SHP77 (cell line): ENCODE results near the gene TLE1.
"Not testable (repeated sequence)": the region's sequence is repeated elsewhere in the genome, so short reads cannot be mapped to it uniquely, and the experiment has no call there.

Experiments used
- DNase-seq, 2 experiments: peaks; one replicate each; lab custom pipeline; 2025; lab: John Stamatoyannopoulos, UW

Gene TLE1

GRCh38 chr9:81599837-81600236 is 89.5 kb downstream of the TLE1 start:
- no peak for DNase-seq

- no peak for DNase-seq
These were observed 90.5 kb downstream of the TLE1 start for GRCh38 chr9:81598811-81599210.

GRCh38 chr9:81598123-81598497 is 91.2 kb downstream of the TLE1 start:
- no peak for DNase-seq

- no peak for DNase-seq
These were observed 91.8 kb downstream of the TLE1 start for GRCh38 chr9:81597419-81598122.

- DNase-seq: no peak
These were observed 92.5 kb downstream of the TLE1 start for GRCh38 chr9:81596679-81597418.

GRCh38 chr9:81595887-81596543 is 93.3 kb downstream of the TLE1 start:
- no peak for DNase-seq

GRCh38 chr9:81595293-81595692 is 94.1 kb downstream of the TLE1 start:
- DNase-seq: not testable (repeated sequence)

- DNase-seq: no peak
These were observed 94.9 kb downstream of the TLE1 start for GRCh38 chr9:81594415-81594814.

- no peak for DNase-seq
These were observed 96.5 kb downstream of the TLE1 start for GRCh38 chr9:81592887-81593266.

- no peak for DNase-seq
These were observed 97.6 kb downstream of the TLE1 start for GRCh38 chr9:81591791-81592190.

GRCh38 chr9:81590688-81591087 is 98.7 kb downstream of the TLE1 start:
- DNase-seq: no peak

- DNase-seq: no peak
These were observed 99.5 kb downstream of the TLE1 start for GRCh38 chr9:81589819-81590218.

GRCh38 chr9:81589392-81589791 is 100.0 kb downstream of the TLE1 start:
- no peak for DNase-seq

- peak; percentile 60 to 66 for DNase-seq
These were observed 101.0 kb downstream of the TLE1 start for GRCh38 chr9:81588148-81588871.

- DNase-seq: no peak
These were observed 102.6 kb downstream of the TLE1 start for GRCh38 chr9:81586786-81587185.

GRCh38 chr9:81585191-81585763 is 104.1 kb downstream of the TLE1 start:
- DNase-seq: no peak

GRCh38 chr9:81584099-81584498 is 105.2 kb downstream of the TLE1 start:
- DNase-seq: no peak

- no peak for DNase-seq
These were observed 107.4 kb downstream of the TLE1 start for GRCh38 chr9:81581986-81582385.

- DNase-seq: no peak
These were observed 110.0 kb downstream of the TLE1 start for GRCh38 chr9:81579381-81579780.

- no peak for DNase-seq
These were observed 110.7 kb downstream of the TLE1 start for GRCh38 chr9:81578606-81579005.

- DNase-seq: no peak
These were observed 113.4 kb downstream of the TLE1 start for GRCh38 chr9:81575956-81576355.

GRCh38 chr9:81574405-81574804 is 114.9 kb downstream of the TLE1 start:
- DNase-seq: no peak
